Measurements from ENCODE around the gene GCN1. TPM values are rescaled to one million over a fixed set of nuclear protein-coding genes. Genes with fewer than 3 reads are reported as not detected.
"Not testable (repeated sequence)": the region's sequence is repeated elsewhere in the genome, so short reads cannot be mapped to it uniquely, and the experiment has no call there.

GCN1 gene
- total RNA-seq, 4 donors from 2014 or later: 37.8 to 115 (median 50.8) TPM

DNA sequence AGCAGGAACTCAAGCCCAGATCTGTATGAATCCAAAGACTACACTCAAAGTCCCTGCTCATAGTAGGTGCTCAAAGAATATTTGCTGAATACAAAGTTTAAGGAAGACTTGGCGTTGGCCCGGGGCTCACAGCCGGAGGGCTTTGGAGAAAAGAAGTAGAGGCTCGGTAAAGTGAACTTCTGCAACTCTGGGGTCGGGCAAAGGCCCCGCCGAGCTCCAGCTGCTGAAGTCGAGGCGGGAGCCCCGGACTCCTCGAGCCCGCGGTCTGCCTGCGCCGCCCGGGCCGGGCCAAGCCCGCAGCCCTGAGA is 335 bp downstream of the GCN1 start:
- no peak for TF ChIP-seq POLR2A (IDR thresholded peaks at IDR 0.05)
- TF ChIP-seq, protein P1, sequence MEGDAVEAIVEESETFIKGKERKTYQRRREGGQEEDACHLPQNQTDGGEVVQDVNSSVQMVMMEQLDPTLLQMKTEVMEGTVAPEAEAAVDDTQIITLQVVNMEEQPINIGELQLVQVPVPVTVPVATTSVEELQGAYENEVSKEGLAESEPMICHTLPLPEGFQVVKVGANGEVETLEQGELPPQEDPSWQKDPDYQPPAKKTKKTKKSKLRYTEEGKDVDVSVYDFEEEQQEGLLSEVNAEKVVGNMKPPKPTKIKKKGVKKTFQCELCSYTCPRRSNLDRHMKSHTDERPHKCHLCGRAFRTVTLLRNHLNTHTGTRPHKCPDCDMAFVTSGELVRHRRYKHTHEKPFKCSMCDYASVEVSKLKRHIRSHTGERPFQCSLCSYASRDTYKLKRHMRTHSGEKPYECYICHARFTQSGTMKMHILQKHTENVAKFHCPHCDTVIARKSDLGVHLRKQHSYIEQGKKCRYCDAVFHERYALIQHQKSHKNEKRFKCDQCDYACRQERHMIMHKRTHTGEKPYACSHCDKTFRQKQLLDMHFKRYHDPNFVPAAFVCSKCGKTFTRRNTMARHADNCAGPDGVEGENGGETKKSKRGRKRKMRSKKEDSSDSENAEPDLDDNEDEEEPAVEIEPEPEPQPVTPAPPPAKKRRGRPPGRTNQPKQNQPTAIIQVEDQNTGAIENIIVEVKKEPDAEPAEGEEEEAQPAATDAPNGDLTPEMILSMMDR (IDR thresholded peaks at IDR 0.05): no peak
- intact Hi-C loops (cut with DNase I; ENCODE audit: low total_unique reads): no loop called here
- peak overlapping the region; percentile 87 for H3K4me3 ChIP-seq (ENCODE audit: low read depth, poor library complexity, severe bottlenecking)
- no peak for DNase-seq (ENCODE audit: low spot score in 2 of 2)
- 1 to 2% methylated on average over 10 to 18 of the region's 18 CpGs for WGBS, 2 donors

DNA sequence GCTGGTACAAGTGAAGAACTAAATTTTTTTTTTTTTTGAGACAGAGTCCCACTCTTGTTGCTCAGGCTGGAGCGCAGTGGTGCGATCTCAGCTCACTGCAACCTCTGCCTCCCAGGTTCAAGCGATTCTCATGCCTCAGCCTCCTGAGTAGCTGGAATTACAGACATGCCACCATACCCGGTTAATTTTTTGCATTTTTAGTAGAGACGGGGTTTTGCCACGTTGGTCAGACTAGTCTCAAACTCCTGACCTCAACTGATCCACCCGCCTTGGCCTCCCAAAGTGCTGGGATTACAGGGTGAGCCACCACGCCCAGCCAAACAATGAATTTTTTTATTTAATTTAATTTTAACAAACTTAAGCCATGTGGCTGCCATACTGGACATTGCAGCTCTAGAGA is 1.2 kb downstream of the GCN1 start:
- 72 to 85% methylated on average over 8 of the region's 8 CpGs for WGBS, 2 donors
- intact Hi-C loops (cut with DNase I; ENCODE audit: low total_unique reads); H3K4me3 ChIP-seq (ENCODE audit: low read depth, poor library complexity, severe bottlenecking); DNase-seq (ENCODE audit: low spot score in 2 of 2): not testable (repeated sequence)

DNA sequence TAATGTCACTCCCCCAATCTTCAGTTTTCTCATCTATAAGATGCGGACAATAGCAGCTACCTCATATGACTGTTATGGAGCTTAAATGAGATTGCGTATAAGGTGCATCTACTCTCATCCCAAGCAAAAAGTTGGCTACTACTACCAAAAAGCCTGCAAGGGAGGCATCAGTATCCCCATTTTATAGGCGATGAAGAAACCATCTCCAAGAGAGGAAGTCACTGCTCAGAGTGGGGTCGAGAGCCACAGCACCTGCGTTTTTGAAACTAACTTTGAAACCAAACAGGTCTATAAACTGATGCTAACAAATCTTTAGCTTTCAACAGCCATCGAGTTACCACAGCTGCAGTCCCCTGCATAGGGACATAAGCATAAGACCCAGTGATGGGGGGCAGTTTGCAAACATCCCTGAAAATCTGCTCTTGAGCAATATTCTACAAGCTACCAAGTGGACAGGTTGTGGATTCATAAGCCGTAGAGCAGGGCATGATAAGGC is 3.5 kb downstream of the GCN1 start:
- WGBS, 2 donors: 83 to 86% methylated on average over 7 of the region's 7 CpGs
- TF ChIP-seq, protein P1 (IDR thresholded peaks at IDR 0.05): no peak
- TF ChIP-seq POLR2A (IDR thresholded peaks at IDR 0.05): no peak
- no peak overlapping the region for H3K4me3 ChIP-seq (ENCODE audit: low read depth, poor library complexity, severe bottlenecking)
- no peak for DNase-seq (ENCODE audit: low spot score in 2 of 2)
- intact Hi-C loops (cut with DNase I; ENCODE audit: low total_unique reads): no loop called here

DNA sequence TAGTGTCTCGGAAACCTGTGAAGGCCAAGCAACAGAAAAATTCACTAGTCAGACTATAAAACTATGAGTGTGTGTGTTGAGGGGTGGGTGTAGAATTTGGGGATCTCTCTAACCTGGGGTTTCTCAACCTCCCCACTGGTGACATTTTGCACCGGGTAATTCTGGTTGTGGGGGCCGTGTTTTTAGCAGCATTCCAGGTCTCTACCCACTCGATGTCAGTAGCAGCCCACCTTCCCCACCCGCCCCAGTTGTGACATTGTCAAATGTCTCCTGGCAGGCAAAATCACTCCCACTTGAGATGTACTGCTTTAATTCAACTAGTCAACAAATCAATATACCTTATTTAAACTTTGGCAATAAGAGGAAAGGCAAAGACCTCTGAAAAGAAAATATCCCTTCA is 4.1 kb downstream of the GCN1 start:
- H3K4me3 ChIP-seq (ENCODE audit: low read depth, poor library complexity, severe bottlenecking): no peak overlapping the region
- WGBS, 2 donors: 91 to 92% methylated on average over 5 of the region's 5 CpGs
- intact Hi-C loops (cut with DNase I; ENCODE audit: low total_unique reads): no loop called here
- DNase-seq (ENCODE audit: low spot score in 2 of 2): no peak
- no peak for TF ChIP-seq POLR2A (IDR thresholded peaks at IDR 0.05)
- TF ChIP-seq, protein P1 (IDR thresholded peaks at IDR 0.05): no peak

DNA sequence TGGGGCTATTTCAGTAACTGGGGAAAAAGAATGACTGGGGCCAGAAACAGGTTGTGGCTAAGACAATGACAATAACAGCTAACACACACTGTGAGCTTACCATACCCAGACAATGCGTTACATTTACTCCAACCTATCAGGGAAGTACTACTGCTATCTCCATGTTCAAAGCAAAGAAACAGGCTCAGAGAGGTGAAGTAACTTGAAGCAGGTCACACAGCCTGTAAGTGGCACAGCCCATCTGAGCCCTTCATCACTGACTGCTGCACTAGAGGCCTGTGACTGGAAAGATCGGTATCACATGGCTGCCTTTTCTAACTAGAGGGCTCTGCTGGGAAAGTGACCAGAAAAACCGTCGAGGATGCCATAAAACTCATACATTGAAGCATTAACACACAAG is 7.9 kb downstream of the GCN1 start:
- DNase-seq (ENCODE audit: low spot score in 2 of 2): no peak
- intact Hi-C loops (cut with DNase I; ENCODE audit: low total_unique reads): no loop called here
- no peak overlapping the region for H3K4me3 ChIP-seq (ENCODE audit: low read depth, poor library complexity, severe bottlenecking)
- WGBS, 2 donors: 84 to 92% methylated on average over 4 of the region's 4 CpGs
- TF ChIP-seq POLR2A (IDR thresholded peaks at IDR 0.05): no peak

DNA sequence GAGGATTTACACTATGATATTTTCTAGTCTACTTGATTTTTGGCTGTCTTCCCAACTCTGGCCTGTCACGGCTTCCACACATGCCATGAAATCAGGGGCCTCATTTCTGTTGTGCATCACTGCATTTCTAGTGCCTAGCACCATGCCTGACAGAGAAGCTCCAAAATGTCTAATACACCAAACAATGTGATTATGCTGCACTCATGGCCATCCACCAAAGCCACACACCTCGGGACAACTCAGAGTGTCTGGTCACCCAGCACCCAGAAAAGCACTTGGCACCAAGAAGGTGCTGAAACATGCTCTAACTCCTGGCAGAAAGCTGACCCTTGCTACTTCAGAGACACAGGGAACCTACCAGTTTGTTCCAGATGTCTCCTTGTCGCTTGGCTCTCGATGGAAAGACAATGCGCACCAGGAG is 11.3 kb downstream of the GCN1 start:
- TF ChIP-seq, protein P1 (IDR thresholded peaks at IDR 0.05): no peak
- DNase-seq (ENCODE audit: low spot score in 2 of 2): no peak
- WGBS, 2 donors: 86 to 92% methylated on average over 5 of the region's 5 CpGs
- H3K4me3 ChIP-seq (ENCODE audit: low read depth, poor library complexity, severe bottlenecking): no peak overlapping the region
- intact Hi-C loops (cut with DNase I; ENCODE audit: low total_unique reads): no loop called here

DNA sequence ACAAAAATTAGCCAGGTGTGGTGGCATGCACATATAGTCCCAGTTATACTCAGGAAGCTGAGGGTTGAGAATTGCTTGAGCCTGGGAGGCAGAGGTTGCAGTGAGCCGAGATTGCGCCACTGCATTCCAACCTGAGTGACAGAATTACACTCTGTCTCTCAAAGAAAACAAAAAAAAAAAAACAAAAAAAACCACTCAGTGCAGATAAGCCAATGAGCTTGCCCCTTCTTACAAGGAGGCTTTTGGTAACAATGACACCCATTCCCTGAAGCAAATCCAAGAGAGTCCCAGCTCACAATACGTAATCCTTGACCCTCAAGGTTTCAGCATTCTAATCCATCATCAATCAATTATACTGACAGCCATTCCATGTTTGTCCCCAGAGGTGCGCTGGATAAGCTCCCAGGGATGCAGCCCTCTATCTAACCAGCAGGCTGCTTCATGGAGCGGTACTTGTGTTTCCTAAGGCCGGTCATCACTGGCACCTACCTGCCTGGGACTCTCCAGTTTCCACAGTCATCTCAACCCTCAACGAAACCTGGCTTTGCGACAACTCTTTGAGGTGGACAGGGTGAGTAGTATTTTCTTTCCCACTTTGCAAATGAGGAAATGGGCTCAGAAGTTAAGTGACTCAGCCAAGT is 12.4 kb downstream of the GCN1 start:
- intact Hi-C loops (cut with DNase I; ENCODE audit: low total_unique reads): no loop called here
- 84 to 90% methylated on average over 8 of the region's 8 CpGs for WGBS, 2 donors

More for the DNA sequence above, 12.4 kb downstream of the GCN1 start:
- no peak overlapping the region for H3K4me3 ChIP-seq (ENCODE audit: low read depth, poor library complexity, severe bottlenecking)
- TF ChIP-seq, protein P1 (IDR thresholded peaks at IDR 0.05): no peak
- DNase-seq (ENCODE audit: low spot score in 2 of 2): no peak
